Transverse colon (tissue), 4 donors: ENCODE data around the gene SYCE3. TPM values are rescaled to one million over a fixed set of nuclear protein-coding genes. Genes with fewer than 3 reads are reported as not detected.
"Not testable (repeated sequence)": the region's sequence is repeated elsewhere in the genome, so short reads cannot be mapped to it uniquely, and the experiment has no call there.

Source experiments
- DNase-seq: peaks from one replicate; pipeline ENCODE4 v3.0.0-alpha.2; 2019
- H3K27ac ChIP-seq, 4 donors: fragments of 200-600 bp; sonication (generic); 2 replicates each; pipeline ENCODE4 v1.5.1; 2016 to 2018; ENCODE audit warnings: inconsistent platforms in 4 of 4
- H3K27me3 ChIP-seq: fragments of 200-600 bp; sonication (generic); 2 replicates; pipeline ENCODE4 v1.5.1; 2017; ENCODE audit warnings: inconsistent platforms
- H3K36me3 ChIP-seq, 4 donors: fragments of 200-600 bp; sonication (generic); 2 replicates each; pipeline ENCODE4 v1.5.1; 2017 to 2019; ENCODE audit warnings: inconsistent platforms in 4 of 4
- H3K4me1 ChIP-seq, 4 donors: fragments of 200-600 bp; sonication (generic); 2 replicates each; pipeline ENCODE4 v1.5.1; 2017 to 2020; ENCODE audit warnings: inconsistent platforms in 4 of 4
- H3K4me3 ChIP-seq, 4 donors: fragments of 200-600 bp; sonication (generic); 1 replicate in 1 of 4; 2 replicates in 3 of 4; pipeline versions ENCODE4 v1.5.1 to v1.6.1; 2017 to 2019; ENCODE audit warnings: inconsistent platforms in 4 of 4
- H3K9me3 ChIP-seq, 2 donors: fragments of 200-600 bp; sonication (generic); 2 replicates each; pipeline ENCODE4 v1.5.1; 2017 to 2019; ENCODE audit warnings: inconsistent platforms in 2 of 2
- CTCF ChIP-seq, 5 experiments: fragments of 200-600 bp in 3 of 5; fragments of 450-650 bp in 2 of 5; sonication (generic) in 3 of 5; IDR thresholded peaks; 1 replicate in 2 of 5; 2 replicates in 3 of 5; pipeline ENCODE4 v1.5.1; 2016 to 2017; ENCODE audit warnings: antibody characterized with exemption in 5 of 5, inconsistent platforms in 3 of 5, mild to moderate bottlenecking in 2 of 5, moderate library complexity in 1 of 5
- EP300 ChIP-seq: sonication (generic); formaldehyde crosslinking; IDR thresholded peaks from one replicate; pipeline ENCODE4 v1.6.1; 2017; ENCODE audit warnings: antibody characterized with exemption, low read depth
- POLR2A ChIP-seq: fragments of 450-650 bp; IDR thresholded peaks from one replicate; pipeline ENCODE4 v1.6.1; 2016; ENCODE audit warnings: antibody characterized with exemption, mild to moderate bottlenecking, moderate library complexity
- POLR2AphosphoS5 ChIP-seq, 3 donors: sonication (generic); formaldehyde crosslinking; IDR thresholded peaks; one replicate each; pipeline ENCODE4 v1.6.1; 2016; ENCODE audit warnings: antibody characterized with exemption in 3 of 3
- WGBS, 2 donors: methylation state at CpG; one replicate each; pipeline ENCODE4 v1.1.5; 2018; ENCODE audit warnings: low coverage in 1 of 2; 5-methylcytosine and 5-hydroxymethylcytosine counted together
- in situ Hi-C, 4 donors: fragments of 200-750 bp; cut with MboI; loops; one replicate each; pipeline versions ENCODE4 v1.15.0 to v1.15.1; 2017; ENCODE audit warnings: low sequenced_read_pairs in 3 of 4, low pct_ligation_motif_present in 1 of 4, low pct_unique_long_range_greater_than_20kb in 1 of 4
- intact Hi-C: fragments of 100-400 bp; cut with DNase I; formaldehyde crosslinking; loops from one replicate; pipeline ENCODE4 v1.15.1; 2023; ENCODE audit warnings: low total_unique reads
- total RNA-seq, 4 donors: library from RNA; depleted of rRNA; stranded (reverse); fragments of >200 nt; gene quantifications; one replicate each; pipeline ENCODE4 v1.1.0, GENCODE V29; 2016

SYCE3 gene
- total RNA-seq, 4 donors from 2014 or later = not detected

DNA sequence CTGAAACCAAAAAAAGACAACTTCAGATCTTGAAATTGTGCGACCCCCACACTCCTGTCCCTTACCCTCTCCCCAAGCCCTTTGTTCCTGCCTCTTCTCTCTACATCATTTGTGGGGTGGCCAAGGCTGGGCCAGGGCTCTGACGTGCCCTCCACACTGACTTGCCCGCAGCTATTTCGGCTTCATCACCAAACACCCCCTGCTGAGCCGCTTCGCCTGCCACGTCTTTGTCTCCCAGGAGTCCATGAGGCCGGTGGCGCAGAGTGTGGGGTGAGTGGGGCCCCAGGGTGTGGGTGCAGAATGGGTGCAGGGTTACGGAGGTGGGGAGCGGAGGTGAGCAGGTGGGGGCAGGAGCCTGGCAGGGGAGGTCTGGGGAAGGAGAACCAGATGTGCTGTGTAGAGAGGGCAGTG, 47.3 kb upstream of the SYCE3 start:
- WGBS, 2 donors = 81 to 89% methylated on average over 6 to 11 of the region's 11 CpGs
- H3K4me1 ChIP-seq = peaks cover 6 to 14% (median 9%) of the 10 kb centered on the region in 4 donors
- in situ Hi-C loops (no loop called here), intact Hi-C loops (no loop called here)
- no peak overlapping the region for H3K27ac ChIP-seq
- no peak for TF ChIP-seq POLR2AphosphoS5 (IDR thresholded peaks at IDR 0.05)
- no peak for TF ChIP-seq POLR2A
- no peak for TF ChIP-seq EP300
- no peak for TF ChIP-seq CTCF (IDR thresholded peaks at IDR 0.05)
- peaks cover 32% of the 10 kb centered on the region for H3K27me3 ChIP-seq
- no peak for DNase-seq
- H3K9me3 ChIP-seq = no peaks in the 10 kb centered on the region
- H3K4me3 ChIP-seq = no peak overlapping the region
- H3K36me3 ChIP-seq = no peaks in the 10 kb centered on the region

GRCh38 chr22:50609599-50609998, 46.9 kb upstream of the SYCE3 start:
- Histone ChIP-seq H3K4me1 (peaks cover 6 to 14% (median 9%) of the 10 kb centered on the region in 4 donors), H3K36me3 (no peaks in the 10 kb centered on the region), H3K9me3 (no peaks in the 10 kb centered on the region), H3K4me3 (no peak overlapping the region), H3K27ac (no peak overlapping the region), H3K27me3 (peaks cover 35% of the 10 kb centered on the region)
- 87% methylated on average over 12 of the region's 12 CpGs; no CpG with 5 or more reads in 1 of the 2 donors for WGBS, 2 donors
- DNase-seq = no peak
- intact Hi-C loops = no loop called here
- in situ Hi-C loops = no loop called here
- TF ChIP-seq CTCF (IDR thresholded peaks at IDR 0.05) (no peak), POLR2AphosphoS5 (IDR thresholded peaks at IDR 0.05) (no peak), POLR2A (no peak), EP300 (no peak)

DNA sequence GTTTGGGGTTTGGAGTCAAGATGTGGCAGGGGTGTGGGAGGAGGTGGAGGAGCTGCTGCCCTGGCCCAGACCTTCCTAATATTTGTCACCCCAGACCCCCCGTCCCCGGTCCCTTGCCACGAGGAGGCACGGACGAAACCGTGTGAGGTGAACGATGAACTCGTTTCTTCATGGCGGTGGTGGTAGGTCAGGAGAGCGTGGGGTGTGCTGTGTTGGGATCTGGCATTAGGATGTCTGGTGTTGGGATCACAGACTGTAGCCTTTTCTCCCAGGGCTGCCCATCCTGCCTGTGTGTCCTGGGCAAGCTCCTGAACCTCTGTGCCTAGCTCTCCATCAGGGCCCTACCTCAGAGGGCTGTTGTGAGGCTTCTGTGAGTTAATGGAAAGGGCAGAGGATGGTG, 46.3 kb upstream of the SYCE3 start:
- WGBS, 2 donors = 84 to 89% methylated on average over 9 to 10 of the region's 10 CpGs
- in situ Hi-C loops = no loop called here
- DNase-seq = no peak
- Histone ChIP-seq H3K4me1 (peaks cover 6 to 14% (median 9%) of the 10 kb centered on the region in 4 donors), H3K4me3 (no peak overlapping the region), H3K36me3 (no peaks in the 10 kb centered on the region), H3K27me3 (peaks cover 40% of the 10 kb centered on the region), H3K9me3 (no peaks in the 10 kb centered on the region), H3K27ac (no peak overlapping the region)
- intact Hi-C loops = no loop called here
- no peak for TF ChIP-seq EP300
- no peak for TF ChIP-seq POLR2A
- TF ChIP-seq POLR2AphosphoS5 (IDR thresholded peaks at IDR 0.05) = no peak
- no peak for TF ChIP-seq CTCF (IDR thresholded peaks at IDR 0.05)

DNA sequence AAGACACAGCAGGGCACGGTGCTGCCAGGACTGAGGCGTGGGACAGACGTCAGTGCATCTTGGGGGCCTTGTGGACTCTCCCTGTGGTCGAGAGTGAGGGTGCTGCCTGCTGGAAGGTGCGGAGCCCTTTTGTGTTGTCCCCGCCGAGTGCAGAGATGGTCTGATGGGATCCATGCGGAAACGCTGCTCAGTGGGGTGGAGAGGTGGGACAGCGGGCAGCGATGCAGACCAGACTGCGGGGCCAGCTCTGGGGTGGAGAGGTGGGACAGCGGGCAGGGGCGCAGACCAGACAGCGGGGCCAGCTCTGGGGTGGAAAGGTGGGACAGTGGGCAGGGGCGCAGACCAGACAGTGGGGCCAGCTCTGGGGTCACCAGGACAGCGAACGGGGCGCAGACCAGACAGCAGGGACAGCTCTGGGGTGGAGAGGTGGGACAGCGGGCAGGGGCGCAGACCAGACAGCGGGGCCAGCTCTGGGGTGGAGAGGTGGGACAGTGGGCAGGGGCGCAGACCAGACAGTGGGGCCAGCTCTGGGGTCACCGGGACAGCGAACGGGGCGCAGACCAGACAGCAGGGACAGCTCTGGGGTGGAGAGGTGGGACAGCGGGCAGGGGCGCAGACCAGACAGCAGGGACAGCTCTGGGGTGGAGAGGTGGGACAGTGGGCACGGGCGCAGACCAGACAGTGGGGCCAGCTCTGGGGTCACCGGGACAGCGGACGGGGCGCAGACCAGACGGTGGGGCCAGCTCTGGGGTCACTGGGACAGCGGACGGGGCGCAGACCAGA, 45.5 kb upstream of the SYCE3 start:
- H3K9me3 ChIP-seq, in situ Hi-C loops, intact Hi-C loops, DNase-seq, H3K36me3 ChIP-seq, H3K4me3 ChIP-seq, H3K27ac ChIP-seq: not testable (repeated sequence)
- WGBS, 2 donors = 75 to 85% methylated on average over 16 to 39 of the region's 39 CpGs
- peaks cover 47% of the 10 kb centered on the region for H3K27me3 ChIP-seq
- H3K4me1 ChIP-seq = peaks cover 5 to 11% (median 6%) of the 10 kb centered on the region in 4 donors

DNA sequence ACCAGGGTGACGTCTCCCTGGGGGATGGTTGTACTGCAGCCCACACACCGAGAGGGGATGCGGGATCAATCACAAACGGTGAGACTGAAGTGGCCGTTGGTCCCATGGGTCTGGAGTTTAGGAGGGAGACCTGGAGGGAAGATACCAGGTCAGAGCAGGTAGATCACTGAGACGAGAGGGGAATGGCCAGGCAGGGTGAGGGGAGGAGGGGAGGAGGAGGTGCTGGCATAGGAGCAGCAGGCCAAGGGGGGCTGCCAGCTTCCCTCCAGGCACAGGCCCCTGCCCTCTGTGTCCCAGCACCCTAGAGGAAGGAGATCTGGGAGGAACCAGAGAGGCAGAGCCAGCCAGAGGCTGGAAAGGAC, 44.9 kb upstream of the SYCE3 start:
- DNase-seq = no peak
- Histone ChIP-seq H3K27me3 (peaks cover 53% of the 10 kb centered on the region), H3K27ac (no peak overlapping the region), H3K4me3 (no peak overlapping the region), H3K36me3 (no peaks in the 10 kb centered on the region), H3K4me1 (peaks cover 0 to 6% (median 2%) of the 10 kb centered on the region in 4 donors), H3K9me3 (no peaks in the 10 kb centered on the region)
- no peak for TF ChIP-seq CTCF (IDR thresholded peaks at IDR 0.05)
- no peak for TF ChIP-seq EP300
- no peak for TF ChIP-seq POLR2A
- TF ChIP-seq POLR2AphosphoS5 (IDR thresholded peaks at IDR 0.05) = no peak
- in situ Hi-C loops (no loop called here), intact Hi-C loops (no loop called here)
- 20 to 71% methylated on average over 1 to 6 of the region's 6 CpGs for WGBS, 2 donors
